ENCODE data around the gene UNKL.

DNA sequence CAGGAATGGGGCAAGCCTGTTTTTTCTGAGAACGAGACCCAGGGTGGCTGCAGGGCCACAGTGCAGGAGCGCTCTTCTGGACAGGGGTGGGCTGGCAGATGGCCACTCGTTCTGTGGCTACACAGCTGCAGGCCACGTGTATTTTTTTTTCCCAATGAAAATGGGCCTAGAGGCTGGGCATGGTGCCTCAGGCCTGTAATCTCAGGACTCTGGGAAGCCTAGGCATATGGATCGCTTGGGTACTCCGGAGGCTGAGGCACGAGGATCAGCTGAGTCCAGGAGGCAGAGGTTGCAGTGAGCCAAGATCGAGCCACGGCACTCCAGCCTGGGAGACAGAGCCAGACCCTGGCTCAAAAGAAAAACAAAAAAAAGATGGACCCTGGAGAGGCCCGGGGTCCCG is 6.8 kb downstream of the UNKL start:
- TF ChIP-seq, protein P1, sequence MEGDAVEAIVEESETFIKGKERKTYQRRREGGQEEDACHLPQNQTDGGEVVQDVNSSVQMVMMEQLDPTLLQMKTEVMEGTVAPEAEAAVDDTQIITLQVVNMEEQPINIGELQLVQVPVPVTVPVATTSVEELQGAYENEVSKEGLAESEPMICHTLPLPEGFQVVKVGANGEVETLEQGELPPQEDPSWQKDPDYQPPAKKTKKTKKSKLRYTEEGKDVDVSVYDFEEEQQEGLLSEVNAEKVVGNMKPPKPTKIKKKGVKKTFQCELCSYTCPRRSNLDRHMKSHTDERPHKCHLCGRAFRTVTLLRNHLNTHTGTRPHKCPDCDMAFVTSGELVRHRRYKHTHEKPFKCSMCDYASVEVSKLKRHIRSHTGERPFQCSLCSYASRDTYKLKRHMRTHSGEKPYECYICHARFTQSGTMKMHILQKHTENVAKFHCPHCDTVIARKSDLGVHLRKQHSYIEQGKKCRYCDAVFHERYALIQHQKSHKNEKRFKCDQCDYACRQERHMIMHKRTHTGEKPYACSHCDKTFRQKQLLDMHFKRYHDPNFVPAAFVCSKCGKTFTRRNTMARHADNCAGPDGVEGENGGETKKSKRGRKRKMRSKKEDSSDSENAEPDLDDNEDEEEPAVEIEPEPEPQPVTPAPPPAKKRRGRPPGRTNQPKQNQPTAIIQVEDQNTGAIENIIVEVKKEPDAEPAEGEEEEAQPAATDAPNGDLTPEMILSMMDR (IDR thresholded peaks at IDR 0.05; ENCODE audit: low read length), result no peak
- TF ChIP-seq EZH2 (IDR thresholded peaks at IDR 0.05; ENCODE audit: borderline replicate concordance, low read length), result no peak

All from OCI-LY1 (cell line).